Activated CD4-positive, alpha-beta T cell treated with anti-CD3 and anti-CD28 coated beads for 4 hours (primary cell): Measurements from ENCODE around the gene ZNF668.

Experiments
- DNase-seq, 2 donors: peaks; one replicate each; pipeline ENCODE4 v3.0.0-alpha.2; 2020

ZNF668 gene

GRCh38 chr16:31073970-31074813 lies at the start of gene ZNF668, which contains the start of gene ZNF646:
Gene ZNF668, minus strand, starts transcription at chr16:31074240. Its CDS starts 9,781 bp downstream, at chr16:31064459.
Gene ZNF646, plus strand, starts transcription at chr16:31074422. Its CDS starts 1,903 bp downstream, at chr16:31076325.
- DNase-seq = peak; percentile 97 to 99

- DNase-seq = no peak
Observed at GRCh38 chr16:31120129-31120528, 46.1 kb upstream of the ZNF668 start.

- no peak for DNase-seq
Observed at GRCh38 chr16:31118223-31119155, 44.4 kb upstream of the ZNF668 start.

GRCh38 chr16:31117384-31118222 lies 43.6 kb upstream of the ZNF668 start, which contains the start of gene KAT8:
Gene KAT8, plus strand, starts transcription at chr16:31117664. Its CDS starts 18 bp downstream, at chr16:31117682.
- peak; percentile 97 to 98 for DNase-seq

GRCh38 chr16:31114468-31114867 lies 40.4 kb upstream of the ZNF668 start:
- DNase-seq = no peak

GRCh38 chr16:31113121-31114120 lies 39.4 kb upstream of the ZNF668 start:
- no peak for DNase-seq

- DNase-seq = no peak
Observed at GRCh38 chr16:31112711-31113110, 38.7 kb upstream of the ZNF668 start.

GRCh38 chr16:31111881-31112466 lies 37.9 kb upstream of the ZNF668 start:
- no peak for DNase-seq

- DNase-seq = no peak
Observed at GRCh38 chr16:31110106-31111034, 36.3 kb upstream of the ZNF668 start.

- DNase-seq = no peak
Observed at GRCh38 chr16:31109622-31110021, 35.6 kb upstream of the ZNF668 start.

- no peak for DNase-seq
Observed at GRCh38 chr16:31108794-31109558, 34.9 kb upstream of the ZNF668 start.

GRCh38 chr16:31108035-31108793 lies 34.2 kb upstream of the ZNF668 start, which contains the start of gene BCKDK:
Gene BCKDK, plus strand, starts transcription at chr16:31108386. Its CDS starts 838 bp downstream, at chr16:31109224.
- DNase-seq = peak; percentile 61 to 68

- no peak for DNase-seq
Observed at GRCh38 chr16:31107465-31107867, 33.4 kb upstream of the ZNF668 start.

- DNase-seq = no peak
Observed at GRCh38 chr16:31106509-31107464, 32.7 kb upstream of the ZNF668 start.

GRCh38 chr16:31105677-31106213 lies 31.7 kb upstream of the ZNF668 start:
- peak; percentile 67 to 80 for DNase-seq
